NCI-H146 treated with DMSO at 0.1 percent for 48 hours (cell line): ENCODE measurements around the gene SYNPR.

Source experiments
- DNase-seq: peaks from one replicate; lab custom pipeline; 2025; ENCODE audit not compliant: unreplicated experiment; lab: John Stamatoyannopoulos, UW

The SYNPR gene

GRCh38 chr3:63609408-63609807, 331.3 kb downstream of the SYNPR start:
- no peak for DNase-seq

- no peak for DNase-seq
These were observed 331.7 kb downstream of the SYNPR start for GRCh38 chr3:63609834-63610233.

- DNase-seq = no peak
These were observed 333.3 kb downstream of the SYNPR start for GRCh38 chr3:63611382-63611781.

- DNase-seq = no peak
These were observed 335.5 kb downstream of the SYNPR start for GRCh38 chr3:63613561-63613960.

GRCh38 chr3:63617391-63617790, 339.3 kb downstream of the SYNPR start:
- DNase-seq = no peak

- DNase-seq = peak; percentile 16
These were observed 346.9 kb downstream of the SYNPR start for GRCh38 chr3:63624941-63625560.

GRCh38 chr3:63631670-63632069, 353.6 kb downstream of the SYNPR start:
- DNase-seq = no peak

- no peak for DNase-seq
These were observed 357.1 kb downstream of the SYNPR start for GRCh38 chr3:63635186-63635585.

GRCh38 chr3:63639806-63640205, 361.7 kb downstream of the SYNPR start:
- DNase-seq = no peak

- no peak for DNase-seq
These were observed 364.4 kb downstream of the SYNPR start for GRCh38 chr3:63642488-63642887.

- no peak for DNase-seq
These were observed 366.2 kb downstream of the SYNPR start for GRCh38 chr3:63644212-63644797.

- DNase-seq = peak; percentile 9
These were observed 367.0 kb downstream of the SYNPR start for GRCh38 chr3:63644928-63645781.

- no peak for DNase-seq
These were observed 374.1 kb downstream of the SYNPR start, which contains the start of gene SNTN for GRCh38 chr3:63652066-63652725. SNTN (plus strand) TSS chr3:63652675; CDS start chr3:63652688, 13 bp downstream.

GRCh38 chr3:63654211-63654610, 376.1 kb downstream of the SYNPR start:
- DNase-seq = no peak

- DNase-seq = no peak
These were observed 376.8 kb downstream of the SYNPR start for GRCh38 chr3:63654931-63655330.

GRCh38 chr3:63655519-63655918, 377.4 kb downstream of the SYNPR start:
- no peak for DNase-seq

GRCh38 chr3:63656786-63657185, 378.7 kb downstream of the SYNPR start:
- no peak for DNase-seq

- DNase-seq = no peak
These were observed 383.1 kb downstream of the SYNPR start for GRCh38 chr3:63661242-63661641.

- DNase-seq = no peak
These were observed 383.9 kb downstream of the SYNPR start for GRCh38 chr3:63662011-63662410.

GRCh38 chr3:63662500-63662899, 384.4 kb downstream of the SYNPR start:
- peak; percentile 6 for DNase-seq
